GM18873 (cell line): ENCODE results near the gene ZC3H7A.
"Not testable (repeated sequence)": the region's sequence is repeated elsewhere in the genome, so short reads cannot be mapped to it uniquely, and the experiment has no call there.

Experiments
- ATAC-seq: cut with Tn5 transposase; IDR thresholded peaks from one replicate; pipeline ENCODE4 v1.9.1; 2021; ENCODE audit warnings: mild to moderate bottlenecking, moderate library complexity, moderate number of reproducible peaks; ENCODE audit not compliant: unreplicated experiment, low FRiP score

Gene ZC3H7A

GRCh38 chr16:11800382-11800718 lies 3.3 kb upstream of the ZC3H7A start:
- ATAC-seq, result no peak

- ATAC-seq, result no peak
These were observed 2.7 kb upstream of the ZC3H7A start for GRCh38 chr16:11799509-11800381.

DNA sequence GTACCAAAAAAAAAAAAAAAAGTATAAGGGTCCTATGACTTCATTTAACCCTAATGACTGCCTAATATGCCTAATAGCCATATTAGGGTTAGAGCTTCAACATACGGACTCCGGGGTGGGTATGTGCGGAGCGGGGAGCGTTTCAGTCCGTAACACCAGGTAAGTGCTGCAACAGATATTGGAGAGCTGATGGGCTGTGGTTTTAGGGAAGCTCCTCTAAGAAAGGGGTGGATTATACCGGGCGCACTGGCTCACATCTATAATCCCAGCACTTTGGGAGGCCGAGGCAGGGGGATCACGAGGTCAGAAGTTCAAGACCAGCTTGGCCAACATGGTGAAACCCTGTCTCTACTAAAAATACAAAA lies 1.9 kb upstream of the ZC3H7A start:
- ATAC-seq, result no peak

GRCh38 chr16:11797957-11798299 lies 870 bp upstream of the ZC3H7A start:
- ATAC-seq, result no peak

DNA sequence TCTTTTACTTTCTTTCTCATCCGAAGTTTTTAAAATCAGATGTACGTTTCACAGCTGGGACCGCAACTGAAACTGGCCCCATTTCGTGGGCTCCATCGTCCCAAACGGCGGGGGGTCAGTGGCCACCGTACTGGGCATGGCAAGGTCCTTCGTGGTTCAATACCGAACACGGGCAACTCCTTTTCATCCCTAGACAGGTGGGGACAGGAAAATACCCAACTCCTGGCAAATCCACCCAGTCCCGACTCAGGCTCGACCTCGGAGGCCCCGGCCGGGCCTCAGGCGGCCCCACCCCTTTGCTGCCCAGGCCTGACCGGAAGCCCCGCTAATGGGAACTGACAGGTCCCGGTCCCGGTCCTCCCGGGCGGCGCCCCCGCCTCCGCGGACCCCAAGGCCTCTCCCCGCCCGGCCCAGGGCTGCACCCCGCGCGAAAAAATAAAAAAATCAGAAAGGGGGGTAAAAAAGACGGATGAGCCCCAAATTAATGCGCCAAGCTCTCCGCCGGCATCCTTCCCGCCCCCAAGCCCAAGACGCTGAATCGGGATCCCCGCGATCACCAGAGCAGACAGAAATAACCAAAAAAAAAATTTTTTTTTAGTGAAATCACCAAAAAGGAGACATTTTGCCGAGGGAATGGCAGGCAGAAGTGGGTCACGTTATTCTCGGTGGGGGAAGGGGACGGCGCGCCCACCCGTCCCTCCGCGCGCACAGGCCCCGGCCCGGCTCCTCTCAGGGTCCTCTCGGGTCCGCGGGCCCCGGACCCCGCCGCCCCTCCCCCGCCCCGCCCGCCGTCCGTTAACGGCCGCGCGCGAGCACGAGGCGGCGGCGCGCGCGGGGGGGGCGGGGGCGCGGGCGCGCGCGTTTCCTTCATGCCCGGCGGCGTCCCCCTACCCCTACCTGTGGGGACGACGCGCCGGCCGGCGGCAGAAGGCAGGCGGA lies 562 bp downstream of the ZC3H7A start:
- no peak for ATAC-seq

DNA sequence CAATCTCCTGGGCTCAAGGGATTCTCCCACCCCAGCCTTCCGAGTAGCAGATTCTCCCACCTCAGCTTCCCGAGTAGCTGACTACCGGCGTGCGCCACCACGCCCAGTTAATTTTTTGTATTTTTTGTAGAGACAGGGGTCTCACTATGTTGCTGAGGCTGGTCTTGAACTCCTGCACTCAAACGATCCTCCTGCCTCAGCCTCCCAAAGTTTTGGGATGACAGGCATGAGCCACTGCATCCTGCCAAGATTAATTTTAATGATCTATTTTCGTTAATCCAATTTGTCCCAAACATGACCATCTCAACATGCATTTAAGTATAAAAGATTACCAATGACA lies 1.2 kb downstream of the ZC3H7A start:
- ATAC-seq, result no peak

- no peak for ATAC-seq
These were observed 1.8 kb downstream of the ZC3H7A start for GRCh38 chr16:11794996-11795886.

GRCh38 chr16:11794447-11794846 lies 2.6 kb downstream of the ZC3H7A start:
- no peak for ATAC-seq

DNA sequence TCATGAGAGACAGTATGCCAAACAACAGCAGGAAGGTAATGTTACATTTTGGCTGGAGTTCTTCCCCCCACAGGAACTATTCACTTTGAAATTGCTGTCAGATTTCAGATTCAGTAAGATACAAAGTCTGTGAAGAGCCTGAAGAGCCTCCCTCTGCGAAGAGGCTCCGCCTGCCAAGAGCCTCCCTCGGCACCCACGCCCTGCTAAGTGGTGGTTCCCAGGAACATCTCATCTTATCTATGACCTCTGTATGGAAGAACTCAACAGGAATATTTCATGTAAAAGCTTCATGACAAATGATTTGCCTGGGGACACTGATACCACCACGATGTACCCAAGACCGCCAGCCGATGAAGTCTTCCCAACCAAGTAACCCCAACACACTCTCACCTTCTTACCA lies 3.2 kb downstream of the ZC3H7A start:
- ATAC-seq, result no peak

DNA sequence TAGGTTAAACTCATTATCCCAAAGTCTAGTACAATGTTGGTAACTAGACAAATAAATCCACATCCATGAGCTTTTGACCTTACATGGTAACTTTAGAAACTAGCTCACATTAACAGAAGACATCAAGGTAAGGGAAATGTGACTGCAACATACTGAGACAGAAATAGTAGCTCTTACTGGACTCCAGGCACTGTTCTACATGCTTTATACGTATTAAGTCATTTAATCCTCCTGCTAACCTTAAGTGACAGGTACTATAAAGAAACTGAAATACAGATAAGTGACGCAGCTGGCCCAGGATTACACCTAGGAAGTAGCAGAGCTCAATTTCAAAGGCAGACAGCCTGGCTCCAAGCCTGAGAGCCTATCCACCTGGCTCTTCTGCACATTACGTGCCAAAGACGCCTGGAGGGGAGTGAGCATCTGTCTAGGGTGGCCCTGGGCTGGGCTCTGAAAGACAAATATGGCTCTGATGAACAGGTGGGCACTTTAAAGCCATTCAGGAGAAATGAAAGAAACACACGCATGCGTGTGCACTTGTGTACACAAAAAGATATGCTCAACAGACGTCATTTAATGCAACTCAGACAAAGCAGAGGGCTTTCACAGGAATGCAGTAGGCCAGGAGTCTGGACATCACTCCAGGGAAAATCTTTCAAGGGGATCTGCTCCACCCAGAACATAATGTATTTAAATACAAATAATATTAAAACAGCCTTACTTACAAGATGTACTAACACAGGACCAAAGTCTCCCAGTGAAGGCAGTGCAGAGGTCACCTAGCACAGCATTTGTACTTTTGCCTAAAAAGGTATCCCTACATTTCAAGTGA lies 4.4 kb downstream of the ZC3H7A start:
- no peak for ATAC-seq

DNA sequence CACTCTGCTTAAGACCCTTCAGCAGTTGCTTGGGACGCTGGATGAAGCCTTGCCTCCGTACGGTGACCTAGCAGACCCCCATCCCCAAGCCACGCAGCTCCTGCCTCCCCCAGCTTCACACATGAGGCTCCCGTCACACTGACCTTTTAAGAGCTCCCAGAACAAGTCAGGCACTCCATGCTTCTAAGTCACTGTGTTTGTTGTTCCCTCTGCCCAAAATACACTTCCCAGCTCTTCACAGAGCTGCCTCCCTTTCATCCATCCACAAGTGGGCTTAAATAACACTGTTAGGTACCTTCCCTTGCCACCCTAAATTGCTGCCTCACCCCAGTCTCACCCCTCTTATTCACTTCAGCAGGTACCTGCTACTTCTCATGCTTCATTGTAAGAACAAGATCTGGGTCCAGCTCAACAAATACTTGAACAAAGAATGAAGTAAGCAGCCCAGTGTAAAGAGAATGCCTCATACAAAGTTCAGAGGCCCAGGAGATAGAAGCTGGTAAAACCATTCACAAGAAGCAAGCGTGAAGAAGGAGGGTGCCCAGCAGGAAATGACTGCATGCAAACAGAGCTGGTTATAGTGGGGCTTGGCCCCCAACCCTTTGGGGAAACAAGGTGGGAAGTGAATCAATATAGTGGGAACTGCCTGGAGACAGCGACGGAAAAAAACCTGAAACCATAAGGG lies 5.8 kb downstream of the ZC3H7A start:
- no peak for ATAC-seq

- no peak for ATAC-seq
These were observed 8.1 kb downstream of the ZC3H7A start for GRCh38 chr16:11788914-11789313.

DNA sequence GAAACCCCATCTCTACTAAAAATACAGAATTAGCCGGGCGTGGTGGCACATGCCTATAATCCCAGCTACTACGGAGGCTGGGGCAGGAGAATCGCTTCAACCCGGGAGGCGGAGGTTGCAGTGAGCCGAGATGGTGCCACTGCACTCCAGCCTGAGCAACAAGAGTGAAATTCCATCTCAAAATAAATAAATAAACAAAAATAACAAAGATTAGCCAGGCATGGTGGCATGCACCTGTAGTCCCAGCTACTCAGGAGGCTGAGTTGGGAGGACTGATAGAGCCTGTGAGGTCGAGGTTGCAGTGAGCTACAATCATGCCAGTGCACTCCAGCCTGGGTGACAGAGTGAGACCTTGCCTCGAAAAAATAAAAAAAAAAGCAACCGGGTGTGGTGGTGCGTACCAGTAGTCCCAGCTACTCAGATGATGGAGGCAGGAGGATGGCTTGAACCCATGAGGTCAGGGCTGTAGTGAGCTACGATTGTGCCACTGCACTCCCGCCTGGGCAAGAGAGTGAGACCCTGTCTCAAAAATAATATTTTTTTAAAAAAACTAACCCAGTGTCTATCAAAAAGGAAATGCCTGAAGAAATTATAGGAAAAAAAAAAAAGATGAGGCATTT lies 12.0 kb downstream of the ZC3H7A start:
- not testable (repeated sequence) for ATAC-seq

DNA sequence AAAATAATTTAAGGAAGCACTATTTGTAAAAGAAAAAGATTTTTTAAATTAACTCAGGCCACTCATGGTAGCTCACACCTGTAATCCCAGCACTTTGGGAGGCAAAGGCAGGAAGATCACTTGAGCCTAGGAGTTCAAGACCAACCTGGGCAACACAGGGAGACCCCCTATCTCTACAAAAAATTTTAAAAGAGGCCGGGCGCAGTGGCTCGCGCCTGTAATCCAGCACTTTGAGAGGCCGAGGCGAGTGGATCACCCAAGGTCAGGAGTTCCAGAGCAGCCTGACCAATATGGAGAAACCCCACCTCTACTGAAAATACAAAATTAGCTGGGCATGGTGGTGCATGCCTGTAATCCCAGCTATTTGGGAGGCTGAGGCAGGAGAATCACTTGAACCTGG lies 12.7 kb downstream of the ZC3H7A start:
- not testable (repeated sequence) for ATAC-seq

- ATAC-seq, result no peak
These were observed 13.1 kb downstream of the ZC3H7A start for GRCh38 chr16:11784038-11784369.

- ATAC-seq, result peak; percentile 51
These were observed 13.6 kb downstream of the ZC3H7A start for GRCh38 chr16:11783319-11784037.

GRCh38 chr16:11781773-11782172 lies 15.3 kb downstream of the ZC3H7A start:
- no peak for ATAC-seq

DNA sequence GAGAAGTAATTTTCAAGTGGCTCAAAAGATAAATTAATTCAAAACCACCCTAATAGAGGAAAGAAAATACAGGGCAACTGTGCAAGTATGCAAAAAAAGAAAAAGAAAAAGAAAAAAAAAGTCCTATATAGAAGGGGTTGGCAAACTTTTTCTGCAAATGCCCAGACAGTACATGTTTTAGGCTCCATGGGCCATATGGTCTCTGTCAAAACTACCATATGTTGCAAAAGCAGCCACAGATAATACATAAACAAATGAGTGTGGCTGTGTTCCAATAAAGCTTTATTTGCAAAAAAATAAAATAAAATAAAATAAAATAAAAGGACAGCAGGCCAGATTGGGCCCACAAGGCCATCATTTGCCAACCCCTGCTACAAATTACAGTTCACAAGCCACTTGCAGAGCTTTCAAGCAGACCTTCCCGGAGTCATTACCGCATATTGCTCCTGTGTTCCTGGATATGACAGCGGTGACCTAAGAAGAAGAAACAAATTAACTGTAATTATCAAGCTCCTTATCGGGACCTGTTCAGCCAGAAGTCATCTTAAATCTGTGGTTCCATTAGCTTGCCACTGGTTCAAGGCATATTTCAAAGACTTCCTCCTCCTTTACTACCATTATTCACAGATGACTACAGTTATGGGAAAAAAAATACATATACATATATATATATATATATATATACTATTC lies 15.9 kb downstream of the ZC3H7A start:
- ATAC-seq, result no peak
